T-helper 2 cell treated with Interferon-gamma antibody and Interleukin-4, amounts not matched to agents 5 μg/mL and 100 μg/mL, for 36 hours (primary cell): ENCODE results near the gene MAPK12.
A peak's percentile ranks its signal among the peaks of the same experiment; 100 is the strongest.
"Not testable (repeated sequence)": the region's sequence is repeated elsewhere in the genome, so short reads cannot be mapped to it uniquely, and the experiment has no call there.

ENCODE experiments used
- DNase-seq: peaks from one replicate; pipeline ENCODE4 v3.0.0; 2021; ENCODE audit warnings: low spot score
- H3K27ac Mint-ChIP-seq: one replicate; pipeline ENCODE4 v1.8.0; 2021; ENCODE audit warnings: mild to moderate bottlenecking, mixed read lengths
- H3K27me3 Mint-ChIP-seq: one replicate; pipeline ENCODE4 v1.8.0; 2021; ENCODE audit warnings: low read depth, mixed read lengths
- H3K36me3 Mint-ChIP-seq: one replicate; pipeline ENCODE4 v1.8.0; 2021; ENCODE audit warnings: low read depth, mixed read lengths
- H3K4me1 Mint-ChIP-seq: one replicate; pipeline ENCODE4 v1.8.0; 2021; ENCODE audit warnings: low read depth, mixed read lengths
- H3K4me3 Mint-ChIP-seq: one replicate; pipeline ENCODE4 v1.8.0; 2022; ENCODE audit warnings: mild to moderate bottlenecking, moderate library complexity, mixed read lengths
- H3K9me3 Mint-ChIP-seq: one replicate; pipeline ENCODE4 v1.8.0; 2021; ENCODE audit warnings: mixed read lengths

MAPK12 gene

GRCh38 chr22:50281384-50281760, 19.9 kb upstream of the MAPK12 start:
- Mint-ChIP-seq H3K27me3 (no peaks in the 10 kb centered on the region), H3K27ac (no peak overlapping the region), H3K36me3 (no peaks in the 10 kb centered on the region), H3K4me3 (no peak overlapping the region), H3K9me3 (no peaks in the 10 kb centered on the region), H3K4me1 (no peaks in the 10 kb centered on the region)
- DNase-seq, result no peak

DNA sequence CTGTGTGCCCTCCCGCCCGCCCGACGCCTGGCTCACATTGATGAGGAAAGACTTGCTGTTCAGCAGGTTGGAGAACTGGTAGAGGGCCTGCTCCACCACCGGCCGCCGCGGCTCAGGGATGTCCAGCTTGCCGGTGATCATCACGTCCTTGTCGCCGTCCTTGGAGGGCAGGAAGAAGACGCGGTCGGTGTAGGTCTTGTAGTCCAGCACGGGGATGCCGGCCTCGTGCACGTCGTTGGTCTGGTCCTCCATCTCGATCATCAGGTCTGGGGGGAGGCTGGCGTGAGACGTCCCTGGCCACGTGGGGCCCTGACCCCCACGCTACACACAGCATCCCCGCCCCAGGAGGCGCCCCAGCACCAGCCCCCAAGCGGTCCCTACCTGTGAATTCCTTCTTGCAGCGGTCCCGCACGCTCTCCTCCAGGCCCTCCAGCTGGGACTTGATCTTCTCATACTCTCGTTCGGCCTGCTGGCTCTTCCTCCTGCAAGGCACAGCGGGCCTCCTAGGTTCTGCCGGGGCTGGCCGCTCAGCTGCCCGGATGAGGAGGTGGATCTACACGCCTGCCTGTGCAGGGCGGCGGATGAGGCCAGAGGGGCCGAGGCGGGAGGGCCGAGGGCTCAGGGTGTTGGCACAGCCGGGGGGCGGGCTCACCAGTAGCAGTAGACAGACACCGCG, 19.4 kb upstream of the MAPK12 start:
- H3K9me3 Mint-ChIP-seq, result no peaks in the 10 kb centered on the region
- H3K4me1 Mint-ChIP-seq, result no peaks in the 10 kb centered on the region
- no peaks in the 10 kb centered on the region for H3K36me3 Mint-ChIP-seq

GRCh38 chr22:50280022-50280707, 18.7 kb upstream of the MAPK12 start:
- H3K27me3 Mint-ChIP-seq, result no peaks in the 10 kb centered on the region
- no peaks in the 10 kb centered on the region for H3K36me3 Mint-ChIP-seq
- H3K9me3 Mint-ChIP-seq, result no peaks in the 10 kb centered on the region
- no peak overlapping the region for H3K4me3 Mint-ChIP-seq
- DNase-seq, result no peak
- no peak overlapping the region for H3K27ac Mint-ChIP-seq
- no peaks in the 10 kb centered on the region for H3K4me1 Mint-ChIP-seq

More for the DNA sequence above, 19.4 kb upstream of the MAPK12 start:
- no peaks in the 10 kb centered on the region for H3K27me3 Mint-ChIP-seq
- no peak overlapping the region for H3K27ac Mint-ChIP-seq
- H3K4me3 Mint-ChIP-seq, result no peak overlapping the region
- DNase-seq, result no peak

DNA sequence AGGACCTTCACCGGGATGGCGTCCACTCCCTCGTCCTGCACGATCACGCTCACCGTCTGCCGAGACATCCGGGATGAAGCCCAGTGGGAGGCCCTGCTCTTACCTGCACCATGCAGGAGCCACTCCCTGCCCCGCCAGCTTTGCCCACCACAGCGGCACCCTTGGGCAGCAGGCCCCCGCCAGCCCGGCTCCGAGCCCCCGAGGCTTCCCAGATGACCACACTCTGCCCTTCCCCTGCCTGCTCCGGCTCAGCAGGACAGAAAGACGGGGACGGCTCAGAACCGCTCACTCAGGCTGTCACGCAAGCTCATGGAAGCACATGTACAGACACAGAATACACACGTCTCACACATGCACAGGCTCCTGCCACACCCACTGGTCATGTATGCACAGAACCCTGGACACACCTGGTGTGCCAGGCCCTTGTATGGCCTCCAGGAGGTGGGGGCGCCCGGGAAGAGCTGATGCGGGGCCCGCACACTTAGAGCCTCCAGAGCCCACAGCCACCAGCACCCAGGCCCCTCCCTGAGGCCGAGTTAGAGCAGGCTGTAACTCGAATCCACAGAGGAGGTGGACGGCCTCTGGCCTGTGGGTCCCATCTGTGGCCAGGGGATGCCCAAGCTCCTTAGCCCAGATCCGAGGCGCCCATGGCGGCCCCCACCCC, 17.6 kb upstream of the MAPK12 start:
- peaks cover 2% of the 10 kb centered on the region for H3K4me1 Mint-ChIP-seq
- no peak for DNase-seq
- H3K36me3 Mint-ChIP-seq, result no peaks in the 10 kb centered on the region
- H3K27me3 Mint-ChIP-seq, result peaks cover 2% of the 10 kb centered on the region
- no peak overlapping the region for H3K27ac Mint-ChIP-seq
- no peak overlapping the region for H3K4me3 Mint-ChIP-seq
- H3K9me3 Mint-ChIP-seq, result no peaks in the 10 kb centered on the region

GRCh38 chr22:50278461-50278860, 17.0 kb upstream of the MAPK12 start:
- H3K9me3 Mint-ChIP-seq, result no peaks in the 10 kb centered on the region
- no peak overlapping the region for H3K27ac Mint-ChIP-seq
- no peak overlapping the region for H3K4me3 Mint-ChIP-seq
- H3K4me1 Mint-ChIP-seq, result peaks cover 3% of the 10 kb centered on the region
- no peak for DNase-seq
- H3K27me3 Mint-ChIP-seq, result peaks cover 8% of the 10 kb centered on the region
- H3K36me3 Mint-ChIP-seq, result no peaks in the 10 kb centered on the region

- H3K36me3 Mint-ChIP-seq, result no peaks in the 10 kb centered on the region
- H3K4me3 Mint-ChIP-seq, result no peak overlapping the region
- peaks cover 10% of the 10 kb centered on the region for H3K27me3 Mint-ChIP-seq
- no peak overlapping the region for H3K27ac Mint-ChIP-seq
- DNase-seq, result no peak
- H3K9me3 Mint-ChIP-seq, result no peaks in the 10 kb centered on the region
- H3K4me1 Mint-ChIP-seq, result peaks cover 5% of the 10 kb centered on the region
These were observed 16.3 kb upstream of the MAPK12 start for GRCh38 chr22:50277761-50278160.

DNA sequence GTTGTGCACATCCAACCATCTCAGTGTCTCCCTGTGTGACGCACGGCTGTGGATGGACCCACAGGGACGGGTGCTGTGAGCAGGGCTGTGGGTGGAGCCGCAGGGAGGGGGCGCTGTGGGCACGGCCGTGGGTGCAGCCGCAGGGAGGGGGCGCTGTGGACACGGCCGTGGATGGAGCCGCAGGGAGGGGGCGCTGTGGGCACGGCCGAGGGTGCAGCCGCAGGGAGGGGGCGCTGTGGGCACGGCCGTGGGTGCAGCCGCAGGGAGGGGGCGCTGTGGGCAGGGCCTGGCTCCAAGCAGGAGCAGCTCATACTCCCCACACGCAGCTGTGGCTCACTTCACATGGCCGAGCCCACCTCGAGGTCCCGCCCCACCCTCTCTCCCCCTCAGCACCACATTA, 14.7 kb upstream of the MAPK12 start:
- H3K4me3 Mint-ChIP-seq, result no peak overlapping the region
- no peak overlapping the region for H3K27ac Mint-ChIP-seq
- H3K9me3 Mint-ChIP-seq, result no peaks in the 10 kb centered on the region
- H3K27me3 Mint-ChIP-seq, result peaks cover 15% of the 10 kb centered on the region
- no peaks in the 10 kb centered on the region for H3K36me3 Mint-ChIP-seq
- peaks cover 5% of the 10 kb centered on the region for H3K4me1 Mint-ChIP-seq
- DNase-seq, result no peak

DNA sequence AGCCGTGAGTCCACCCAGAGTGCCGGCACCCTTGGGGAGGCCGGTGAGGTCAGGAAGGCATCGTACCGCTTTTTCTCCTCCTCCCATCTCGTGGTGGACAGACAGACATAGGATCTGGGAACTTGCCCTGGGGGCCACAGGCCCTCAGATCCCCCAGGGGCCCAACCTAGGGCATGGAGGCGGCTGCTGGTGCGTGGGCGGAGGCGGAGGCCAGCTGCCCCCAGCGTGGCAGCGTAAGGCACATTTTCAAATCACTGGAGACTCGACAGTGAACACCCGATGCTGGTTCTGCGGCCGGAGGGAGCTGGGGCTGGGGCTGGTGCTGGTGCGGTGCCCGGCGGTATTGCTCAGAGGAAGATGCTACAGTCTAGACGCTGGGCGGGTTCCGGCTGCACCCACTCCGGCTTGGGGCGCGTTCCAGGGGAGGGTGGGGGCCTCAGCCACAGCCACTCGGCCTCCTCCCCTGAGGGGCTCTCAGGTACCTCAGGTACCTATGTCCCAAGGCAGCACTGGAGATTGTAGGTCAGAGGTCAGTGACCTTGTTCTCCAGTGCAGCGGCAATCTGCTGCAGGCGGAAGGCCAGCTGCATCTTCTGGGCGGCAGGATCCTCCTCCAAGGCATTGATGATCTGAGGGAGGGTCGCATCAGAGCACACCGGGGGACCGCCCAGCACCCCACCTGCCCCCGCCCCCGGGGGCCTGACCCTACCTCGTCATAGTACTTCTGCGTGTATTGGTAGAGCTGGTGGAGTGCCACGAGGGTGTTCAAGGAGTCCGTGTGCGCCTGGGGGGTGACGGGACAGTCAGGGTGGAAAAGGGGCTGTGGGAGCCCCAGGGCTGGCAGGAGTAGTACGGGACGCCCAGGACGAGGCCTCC, 13.9 kb upstream of the MAPK12 start:
- no peaks in the 10 kb centered on the region for H3K36me3 Mint-ChIP-seq
- H3K27me3 Mint-ChIP-seq, result peaks cover 15% of the 10 kb centered on the region
- H3K4me1 Mint-ChIP-seq, result peaks cover 5% of the 10 kb centered on the region
- H3K4me3 Mint-ChIP-seq, result no peak overlapping the region
- no peak overlapping the region for H3K27ac Mint-ChIP-seq
- no peak for DNase-seq
- no peaks in the 10 kb centered on the region for H3K9me3 Mint-ChIP-seq

- Mint-ChIP-seq H3K9me3 (no peaks in the 10 kb centered on the region), H3K27me3 (peaks cover 15% of the 10 kb centered on the region), H3K4me3 (no peak overlapping the region), H3K4me1 (peaks cover 5% of the 10 kb centered on the region), H3K36me3 (no peaks in the 10 kb centered on the region), H3K27ac (no peak overlapping the region)
- no peak for DNase-seq
These were observed 13.3 kb upstream of the MAPK12 start for GRCh38 chr22:50274771-50275170.

GRCh38 chr22:50274311-50274710, 12.8 kb upstream of the MAPK12 start:
- no peak overlapping the region for H3K4me3 Mint-ChIP-seq
- H3K36me3 Mint-ChIP-seq, result no peaks in the 10 kb centered on the region
- DNase-seq, result peak; percentile 39
- peaks cover 5% of the 10 kb centered on the region for H3K4me1 Mint-ChIP-seq
- H3K27me3 Mint-ChIP-seq, result peaks cover 15% of the 10 kb centered on the region
- no peak overlapping the region for H3K27ac Mint-ChIP-seq
- no peaks in the 10 kb centered on the region for H3K9me3 Mint-ChIP-seq

- H3K4me3 Mint-ChIP-seq, H3K27ac Mint-ChIP-seq: not testable (repeated sequence)
These were observed 12.3 kb upstream of the MAPK12 start for GRCh38 chr22:50273781-50274180.

DNA sequence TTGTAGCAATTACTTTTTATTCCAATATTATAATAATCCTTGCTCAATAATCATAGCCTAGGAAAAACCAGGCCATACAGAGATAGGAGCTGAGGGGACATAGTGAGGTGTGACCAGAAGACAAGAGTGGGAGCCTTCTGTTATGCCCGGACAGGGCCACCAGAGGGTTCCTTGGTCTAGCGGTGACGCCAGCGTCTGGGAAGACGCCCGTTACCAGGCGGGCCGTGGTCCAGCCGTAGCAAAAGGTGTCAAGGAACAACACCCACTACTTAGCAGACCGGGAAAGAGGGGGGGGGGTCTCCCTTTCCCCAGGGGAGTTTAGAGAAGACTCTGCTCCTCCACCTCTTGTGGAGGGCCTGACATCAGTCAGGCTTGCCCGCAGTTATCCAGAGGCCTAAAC, 11.9 kb upstream of the MAPK12 start:
- peaks cover 17% of the 10 kb centered on the region for H3K27me3 Mint-ChIP-seq
- not testable (repeated sequence) for H3K4me1 Mint-ChIP-seq, H3K36me3 Mint-ChIP-seq, H3K9me3 Mint-ChIP-seq, DNase-seq, H3K4me3 Mint-ChIP-seq, H3K27ac Mint-ChIP-seq

More at GRCh38 chr22:50273781-50274180, 12.3 kb upstream of the MAPK12 start:
- peaks cover 15% of the 10 kb centered on the region for H3K27me3 Mint-ChIP-seq
- DNase-seq, H3K9me3 Mint-ChIP-seq, H3K4me1 Mint-ChIP-seq, H3K36me3 Mint-ChIP-seq: not testable (repeated sequence)

- H3K27me3 Mint-ChIP-seq, result peaks cover 19% of the 10 kb centered on the region
- H3K9me3 Mint-ChIP-seq, result no peaks in the 10 kb centered on the region
- H3K4me3 Mint-ChIP-seq, result no peak overlapping the region
- peaks cover 5% of the 10 kb centered on the region for H3K4me1 Mint-ChIP-seq
- no peaks in the 10 kb centered on the region for H3K36me3 Mint-ChIP-seq
- no peak overlapping the region for H3K27ac Mint-ChIP-seq
- no peak for DNase-seq
These were observed 10.7 kb upstream of the MAPK12 start for GRCh38 chr22:50272044-50272802.
